HG02852 (cell line): ENCODE data around the gene ITGB3.
"Not testable (repeated sequence)": the region's sequence is repeated elsewhere in the genome, so short reads cannot be mapped to it uniquely, and the experiment has no call there.

Experiments
- ATAC-seq: cut with Tn5 transposase; IDR thresholded peaks from one replicate; pipeline ENCODE4 v1.9.1; 2021; ENCODE audit warnings: mild to moderate bottlenecking, moderate library complexity; ENCODE audit not compliant: unreplicated experiment

The ITGB3 gene

DNA sequence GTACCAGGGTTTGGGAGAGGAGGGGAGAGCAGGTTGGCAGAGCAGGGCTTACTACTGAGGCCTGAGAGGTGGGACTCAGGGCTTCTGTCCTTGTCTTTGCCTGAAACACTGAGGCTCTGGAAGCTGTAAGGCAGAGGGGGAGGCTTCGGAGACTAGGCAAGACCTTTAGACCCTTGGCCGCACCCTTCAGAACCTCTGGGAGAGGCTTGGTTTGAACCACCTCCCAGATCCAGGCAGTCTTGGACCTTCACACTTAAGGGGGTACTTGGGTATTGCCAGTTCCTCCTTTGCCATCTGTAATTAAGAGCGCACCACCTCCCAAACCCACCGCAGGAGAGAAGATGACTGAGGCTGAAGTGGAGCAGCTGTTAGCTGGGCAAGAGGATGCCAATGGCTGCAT lies 31.6 kb upstream of the ITGB3 start:
- ATAC-seq: no peak

DNA sequence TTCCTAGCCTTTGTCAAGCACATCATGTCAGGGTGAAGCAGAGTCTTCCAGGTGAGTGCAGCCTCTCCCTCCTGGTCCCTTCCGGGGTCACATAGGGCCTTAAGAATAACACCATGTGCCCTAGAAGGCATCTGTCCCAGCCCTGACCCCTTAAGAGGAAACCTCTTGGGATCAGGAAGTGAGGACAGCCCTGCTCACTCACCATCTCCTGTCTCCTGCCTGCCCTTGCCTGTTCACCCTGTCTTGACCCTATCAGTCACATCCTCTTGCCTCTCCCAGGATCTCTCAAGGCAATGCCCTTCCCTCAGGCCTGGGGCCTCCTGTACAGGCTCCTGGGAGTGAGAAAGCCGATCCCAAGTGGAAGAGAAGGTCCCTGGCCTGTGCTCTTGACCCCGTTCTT lies 30.6 kb upstream of the ITGB3 start:
- no peak for ATAC-seq

DNA sequence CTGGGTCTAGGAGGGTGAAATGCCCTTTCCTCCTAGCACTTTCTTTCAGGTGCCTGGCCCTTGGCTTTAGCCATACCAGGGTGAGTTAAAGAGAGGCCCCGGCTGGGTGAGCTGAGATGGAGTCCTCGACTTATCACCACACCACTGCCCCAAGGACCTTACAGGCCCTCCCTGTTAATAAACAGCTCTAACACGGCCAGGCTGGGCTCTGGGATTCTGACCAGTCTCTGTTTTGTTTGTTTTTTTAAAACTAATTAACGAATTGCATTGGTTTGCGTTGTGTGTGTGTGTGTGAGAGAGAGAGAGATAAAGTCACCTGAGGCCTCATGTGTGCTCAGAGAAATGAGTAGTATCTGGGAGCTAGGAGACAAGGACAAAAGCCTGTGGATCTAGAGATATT lies 30.2 kb upstream of the ITGB3 start:
- no peak for ATAC-seq

DNA sequence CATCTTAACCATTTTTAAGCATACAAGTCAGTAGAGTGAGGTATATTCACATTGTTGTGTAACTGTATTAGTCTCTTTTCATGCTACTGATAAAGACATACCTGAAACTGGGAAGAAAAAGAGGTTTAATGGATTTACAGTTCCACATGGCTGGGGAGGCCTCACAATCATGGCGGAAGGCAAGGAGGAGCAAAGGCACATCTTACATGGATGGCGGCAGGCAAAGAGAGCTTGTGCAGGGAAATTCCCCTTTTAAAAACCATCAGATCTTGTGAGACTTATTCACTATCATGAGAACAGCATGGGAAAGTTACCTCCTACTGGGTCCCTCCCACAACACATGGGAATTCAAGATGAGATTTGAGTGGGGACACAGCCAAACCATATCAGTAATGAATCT lies 29.6 kb upstream of the ITGB3 start:
- not testable (repeated sequence) for ATAC-seq

DNA sequence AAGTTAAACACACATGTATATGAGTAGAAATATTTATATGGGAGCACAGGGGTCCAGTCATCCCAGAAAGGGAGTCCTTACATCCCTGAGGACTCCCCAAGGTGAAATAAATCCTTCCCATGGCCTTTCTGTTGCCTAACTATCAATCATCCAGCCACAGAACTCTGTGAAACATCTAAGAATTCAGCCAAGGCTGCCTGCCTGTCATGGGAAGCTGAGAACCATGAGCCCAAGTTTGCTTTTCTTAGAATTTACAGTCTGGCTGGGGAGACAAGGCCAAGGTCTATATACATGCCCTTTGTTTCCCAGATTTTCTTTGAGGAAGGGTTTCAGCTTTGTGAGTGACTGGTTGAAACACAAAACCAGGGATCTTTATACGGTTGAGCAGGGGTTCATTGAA lies 28.7 kb upstream of the ITGB3 start:
- ATAC-seq: no peak

- ATAC-seq: no peak
Observed at GRCh38 chr17:47225436-47225858, 28.2 kb upstream of the ITGB3 start.

GRCh38 chr17:47225911-47226688 lies 27.5 kb upstream of the ITGB3 start:
- ATAC-seq: no peak

DNA sequence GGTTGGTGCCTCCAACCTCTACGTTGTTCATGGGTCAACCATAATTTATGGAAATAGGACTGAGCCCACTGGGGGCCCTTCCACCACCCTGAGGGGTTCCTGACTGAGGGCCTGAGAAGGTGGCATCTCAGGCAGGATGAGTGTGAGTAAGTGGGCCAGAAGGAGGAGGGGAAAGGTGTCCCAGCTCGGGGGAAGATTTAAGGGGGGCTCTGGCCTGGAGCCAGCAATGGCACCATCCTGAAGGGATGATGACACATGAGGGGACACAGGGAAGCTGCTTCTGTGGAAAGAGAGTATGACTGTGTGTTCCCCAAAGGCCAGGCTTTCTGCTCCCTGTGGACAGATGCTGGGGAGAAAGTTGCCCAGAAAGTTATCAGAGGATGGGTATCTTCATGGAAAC lies 25.8 kb upstream of the ITGB3 start:
- no peak for ATAC-seq

DNA sequence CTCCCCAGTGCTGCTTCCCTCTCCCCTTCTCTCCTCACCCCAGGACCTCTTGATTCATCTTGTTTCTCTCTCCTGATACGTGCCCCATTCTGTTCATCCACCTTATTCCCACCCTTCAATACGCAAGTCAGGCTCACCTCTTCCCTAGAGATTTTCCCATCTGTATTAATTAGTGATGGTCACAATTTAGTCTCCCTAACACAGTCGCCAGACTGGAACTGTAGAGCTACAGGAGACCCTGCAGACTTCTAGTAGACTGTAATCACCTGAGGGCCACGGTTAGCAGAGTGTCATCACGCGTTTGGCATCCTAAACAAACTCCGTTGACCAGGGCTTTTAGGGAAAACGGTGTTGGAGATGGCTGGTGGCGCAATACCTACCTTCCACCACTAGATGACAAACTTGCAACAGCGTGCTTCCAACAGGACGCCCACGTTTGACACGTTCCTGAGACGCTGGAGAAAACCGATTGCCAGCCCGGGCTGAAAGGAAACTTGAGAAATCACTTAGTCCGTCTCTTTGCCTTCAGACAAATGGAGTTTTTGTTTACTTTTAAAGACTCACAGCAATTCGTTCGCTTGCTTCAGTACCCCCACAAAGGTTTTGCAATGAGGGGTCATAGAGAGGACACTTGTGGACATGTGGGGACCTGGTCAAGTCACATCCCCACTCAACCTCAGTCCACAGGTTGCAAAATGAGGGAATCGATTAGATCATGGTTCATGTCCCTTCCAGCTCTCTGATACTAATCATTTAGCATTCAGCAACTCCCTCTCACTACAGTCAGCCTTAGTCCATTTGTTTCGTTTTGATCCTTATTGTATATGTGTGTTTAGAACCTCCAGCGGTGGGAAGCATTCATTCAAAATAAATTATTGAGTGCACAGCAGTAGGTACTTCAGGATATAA lies 23.8 kb upstream of the ITGB3 start:
- peak; percentile 47 for ATAC-seq

GRCh38 chr17:47230864-47231263 lies 22.8 kb upstream of the ITGB3 start:
- no peak for ATAC-seq

DNA sequence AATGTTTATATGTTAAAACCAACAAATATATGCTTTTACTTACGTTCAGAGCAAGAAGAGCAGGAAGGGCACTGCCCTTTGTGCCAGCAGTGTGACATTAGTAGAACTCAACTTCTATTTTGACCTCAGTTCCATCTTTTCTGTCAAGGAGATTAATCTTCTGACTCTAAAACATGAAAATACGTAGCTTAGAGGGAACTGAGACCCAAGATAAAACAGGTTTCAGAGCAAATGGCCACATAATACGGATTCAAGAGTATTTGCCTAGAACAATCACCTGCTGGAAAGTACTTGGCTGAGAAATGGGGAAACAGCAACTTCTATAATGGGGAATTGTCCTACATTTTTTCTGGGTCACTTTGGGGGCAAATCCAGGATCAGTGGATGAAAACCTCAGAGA lies 22.3 kb upstream of the ITGB3 start:
- ATAC-seq: no peak

DNA sequence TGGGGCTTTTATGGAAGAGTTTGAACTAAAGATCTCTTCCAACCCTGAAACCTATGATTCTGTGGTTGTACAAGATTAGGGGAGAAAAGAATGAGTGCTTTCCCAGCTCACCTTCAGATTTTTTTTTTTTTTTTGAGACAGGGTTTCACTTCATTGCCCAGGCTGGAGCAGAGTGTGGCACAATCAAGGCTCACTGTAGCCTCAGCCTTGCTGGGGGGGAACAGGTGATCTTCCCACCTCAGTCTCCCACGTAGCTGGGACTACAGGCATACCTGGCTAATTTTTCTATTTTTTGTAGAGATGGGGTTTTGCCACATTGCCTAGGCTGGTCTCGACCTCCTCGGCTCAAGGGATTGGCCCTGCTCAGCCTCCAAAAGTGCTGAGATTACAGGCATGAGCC lies 21.8 kb upstream of the ITGB3 start:
- ATAC-seq: no peak

- no peak for ATAC-seq
Observed at GRCh38 chr17:47232465-47232864, 21.2 kb upstream of the ITGB3 start.

GRCh38 chr17:47235506-47235905 lies 18.1 kb upstream of the ITGB3 start:
- ATAC-seq: no peak

DNA sequence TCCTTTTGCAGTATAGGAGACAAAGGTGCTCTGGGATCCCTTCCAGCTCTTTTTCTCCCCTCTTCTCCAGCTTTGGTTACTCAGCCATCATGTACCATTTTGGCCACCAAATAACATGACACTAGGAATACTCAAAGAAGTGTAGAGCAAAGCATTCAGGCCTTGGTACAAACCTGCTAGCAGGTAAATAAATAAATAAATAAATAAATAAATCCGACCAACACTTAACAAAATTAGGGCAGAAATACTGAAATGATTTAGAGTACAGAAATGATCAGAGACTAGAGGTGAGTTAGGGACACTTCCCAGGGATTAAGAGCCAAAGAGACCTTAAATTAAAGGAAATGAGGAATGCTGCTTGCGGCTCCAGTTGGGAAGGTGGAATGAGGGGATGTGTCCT lies 17.7 kb upstream of the ITGB3 start:
- ATAC-seq: no peak

DNA sequence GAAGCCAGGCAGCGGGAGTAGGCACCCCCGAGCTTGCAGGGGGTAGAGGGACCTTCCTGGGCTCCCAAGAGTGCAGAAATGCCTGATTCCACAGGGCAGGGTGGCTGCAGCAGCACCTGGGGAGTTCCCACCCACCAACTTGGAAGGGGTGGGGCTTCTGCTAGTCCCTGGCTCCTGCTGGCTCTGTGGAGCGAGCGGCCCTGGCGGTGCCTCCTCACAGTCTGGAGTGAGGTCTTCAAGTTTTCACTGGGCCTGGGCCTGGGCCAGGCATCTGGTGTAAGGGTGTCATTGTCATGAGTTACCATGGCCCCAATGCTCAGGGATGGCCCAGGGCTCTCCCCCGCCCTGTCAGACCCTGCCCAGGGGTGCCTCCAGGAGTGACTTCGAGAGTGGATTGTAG lies 15.8 kb upstream of the ITGB3 start:
- ATAC-seq: no peak

DNA sequence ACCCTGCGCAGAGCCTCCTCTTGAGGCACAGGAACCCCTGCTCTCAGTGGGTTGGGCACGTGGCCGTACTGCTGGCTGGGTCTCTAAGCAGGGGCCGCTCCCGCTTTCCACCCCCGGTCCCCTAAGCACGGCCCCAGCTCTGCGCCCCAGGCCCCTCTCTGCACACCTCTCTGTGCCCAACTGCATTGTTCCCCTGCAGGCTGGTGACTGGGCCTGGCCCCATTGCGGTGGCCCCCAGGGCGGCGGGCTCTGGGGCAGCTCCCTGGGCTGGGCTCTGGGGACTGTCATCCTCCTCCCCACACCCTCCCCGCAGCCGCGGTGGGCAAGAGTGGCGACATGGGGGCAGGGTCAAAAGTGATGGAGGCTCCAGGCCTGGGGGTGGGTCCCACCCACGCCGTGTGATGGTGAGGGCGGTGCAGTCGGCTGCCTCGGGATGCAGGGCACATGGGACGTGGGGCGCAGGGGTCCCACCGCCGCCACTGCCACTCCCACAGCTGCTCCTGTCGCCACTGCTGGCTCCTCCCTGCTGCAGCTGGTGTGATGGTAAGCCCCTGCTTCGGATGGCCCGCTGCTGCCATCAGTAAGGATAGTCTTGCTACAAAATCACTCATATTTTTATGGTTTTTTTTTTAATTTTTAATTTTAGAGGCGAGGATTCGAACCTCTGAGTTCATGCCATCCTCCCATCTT lies 15.2 kb upstream of the ITGB3 start:
- no peak for ATAC-seq

DNA sequence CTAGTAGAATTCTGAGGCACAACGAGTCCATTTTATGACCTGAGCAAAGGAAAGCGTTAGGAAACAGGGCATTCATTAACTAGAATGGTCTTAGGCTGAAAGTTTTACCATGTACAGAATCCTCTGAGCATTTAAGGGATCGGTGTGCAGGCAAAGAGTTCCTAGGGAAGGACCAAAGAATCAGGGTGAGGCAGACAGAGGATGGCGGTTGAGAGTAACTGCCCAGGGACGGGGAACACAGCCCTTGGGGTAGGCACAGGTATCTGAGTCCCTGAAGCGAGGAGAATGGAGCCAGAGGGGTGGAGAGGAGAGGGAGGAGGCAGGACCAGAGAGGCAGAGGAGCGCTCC lies 14.0 kb upstream of the ITGB3 start:
- no peak for ATAC-seq

GRCh38 chr17:47239967-47240651 lies 13.5 kb upstream of the ITGB3 start:
- no peak for ATAC-seq

- ATAC-seq: no peak
Observed at GRCh38 chr17:47240806-47241205, 12.8 kb upstream of the ITGB3 start.

GRCh38 chr17:47242648-47243047 lies 11.0 kb upstream of the ITGB3 start:
- no peak for ATAC-seq
